ENCODE measurements around the gene LCP2.

Gene LCP2

DNA sequence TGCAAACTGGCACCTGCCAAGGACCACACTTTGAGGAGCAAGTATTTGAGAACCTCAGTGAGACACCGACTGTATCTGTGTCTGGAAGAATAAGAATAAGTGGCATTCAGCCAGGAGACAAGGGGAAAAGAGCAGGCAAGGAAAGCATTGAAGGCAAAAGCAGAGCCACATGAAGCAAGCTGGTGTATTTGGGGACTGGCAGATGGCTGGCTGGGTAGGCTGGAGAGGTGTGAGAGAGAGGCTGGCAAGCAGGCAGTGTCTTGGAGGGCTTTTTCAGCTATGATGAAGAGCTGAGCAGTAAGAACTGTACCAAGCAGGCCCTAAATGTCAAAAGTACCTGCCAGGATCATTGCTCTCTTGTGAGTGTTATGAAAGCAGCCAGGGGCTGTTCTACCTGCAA is 78.9 kb downstream of the LCP2 start:
- Histone ChIP-seq H3K27me3 (ENCODE audit: insufficient read depth, low read length, poor library complexity, severe bottlenecking) (no peaks in the 10 kb centered on the region), H3K4me3 (ENCODE audit: low read length, poor library complexity, severe bottlenecking) (no peak overlapping the region), H3K79me2 (ENCODE audit: insufficient read depth, low read length) (no peaks in the 10 kb centered on the region), H3K36me3 (ENCODE audit: insufficient read depth, low read length) (no peaks in the 10 kb centered on the region), H3K4me1 (ENCODE audit: insufficient read depth, low read length, poor library complexity, severe bottlenecking) (peaks cover 29% of the 10 kb centered on the region), H3K9me3 (ENCODE audit: insufficient read depth, low read depth, low read length) (no peaks in the 10 kb centered on the region), H3K9me2 (replicated peaks; ENCODE audit: low read depth, low read length) (no peaks in the 10 kb centered on the region), H4K20me1 (ENCODE audit: insufficient read depth, low read length, poor library complexity, severe bottlenecking) (no peaks in the 10 kb centered on the region), H3F3A (ENCODE audit: low read depth) (0 out of 2 replicates have a peak, but pooled peaks cover 6% of the 10 kb centered on the region), H3K4me2 (ENCODE audit: low read depth, low read length, poor library complexity, severe bottlenecking) (peak overlapping the region; percentile 71), H2AFZ (ENCODE audit: low read length) (no peak overlapping the region), H3K9ac (ENCODE audit: low read depth, low read length, poor library complexity, severe bottlenecking) (peak overlapping the region; percentile 58)
- no peak for TF ChIP-seq EZH2phosphoT487 (IDR thresholded peaks at IDR 0.05; ENCODE audit: borderline replicate concordance)

GRCh38 chr5:170217831-170218230 is 79.7 kb downstream of the LCP2 start:
- Histone ChIP-seq H3F3A (ENCODE audit: low read depth) (0 out of 2 replicates have a peak, but pooled peaks cover 6% of the 10 kb centered on the region), H3K9me3 (ENCODE audit: insufficient read depth, low read depth, low read length) (no peaks in the 10 kb centered on the region), H3K4me2 (ENCODE audit: low read depth, low read length, poor library complexity, severe bottlenecking) (no peak overlapping the region), H2AFZ (ENCODE audit: low read length) (no peak overlapping the region), H3K9ac (ENCODE audit: low read depth, low read length, poor library complexity, severe bottlenecking) (no peak overlapping the region), H3K4me3 (ENCODE audit: low read length, poor library complexity, severe bottlenecking) (no peak overlapping the region), H4K20me1 (ENCODE audit: insufficient read depth, low read length, poor library complexity, severe bottlenecking) (no peaks in the 10 kb centered on the region), H3K9me2 (replicated peaks; ENCODE audit: low read depth, low read length) (no peaks in the 10 kb centered on the region), H3K36me3 (ENCODE audit: insufficient read depth, low read length) (no peaks in the 10 kb centered on the region), H3K79me2 (ENCODE audit: insufficient read depth, low read length) (no peaks in the 10 kb centered on the region), H3K4me1 (ENCODE audit: insufficient read depth, low read length, poor library complexity, severe bottlenecking) (peaks cover 29% of the 10 kb centered on the region), H3K27me3 (ENCODE audit: insufficient read depth, low read length, poor library complexity, severe bottlenecking) (no peaks in the 10 kb centered on the region)
- no peak for TF ChIP-seq CTCF (conservative IDR thresholded peaks at IDR 0.05; ENCODE audit: low read length)
- no peak for TF ChIP-seq EZH2phosphoT487 (IDR thresholded peaks at IDR 0.05; ENCODE audit: borderline replicate concordance)

DNA sequence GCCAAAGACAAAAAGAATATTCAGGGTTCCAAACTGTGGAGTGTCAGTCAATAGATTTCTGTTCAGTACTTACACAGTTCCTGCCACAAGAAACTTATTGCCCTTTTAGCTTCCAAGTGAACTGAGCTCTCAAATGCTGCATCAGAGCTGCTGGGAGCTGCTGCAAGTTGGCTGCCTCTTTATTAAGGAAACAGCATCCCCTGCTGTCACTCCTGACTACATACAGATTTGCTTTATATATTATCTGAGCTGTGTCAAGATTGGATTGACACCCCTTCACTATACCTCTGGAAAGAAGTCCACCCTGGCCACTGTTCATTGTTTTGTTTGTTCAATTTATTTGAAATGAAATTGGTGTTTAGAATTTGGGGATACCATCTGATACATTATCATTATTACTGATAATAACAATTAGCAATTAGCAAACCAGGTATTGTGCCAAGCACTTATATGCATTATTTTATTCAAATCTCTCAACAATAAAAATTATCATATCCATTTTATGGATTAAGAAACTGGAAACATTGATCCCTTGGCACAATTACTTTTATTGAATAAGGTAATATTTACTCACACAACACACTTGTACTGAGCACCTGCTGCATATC is 81.2 kb downstream of the LCP2 start:
- Histone ChIP-seq H3K4me2 (ENCODE audit: low read depth, low read length, poor library complexity, severe bottlenecking) (no peak overlapping the region), H3K9me3 (ENCODE audit: insufficient read depth, low read depth, low read length) (no peaks in the 10 kb centered on the region), H3F3A (ENCODE audit: low read depth) (0 out of 2 replicates have a peak, but pooled peaks cover 6% of the 10 kb centered on the region), H3K9ac (ENCODE audit: low read depth, low read length, poor library complexity, severe bottlenecking) (no peak overlapping the region), H3K9me2 (replicated peaks; ENCODE audit: low read depth, low read length) (no peaks in the 10 kb centered on the region), H3K36me3 (ENCODE audit: insufficient read depth, low read length) (no peaks in the 10 kb centered on the region), H3K27me3 (ENCODE audit: insufficient read depth, low read length, poor library complexity, severe bottlenecking) (no peaks in the 10 kb centered on the region), H3K79me2 (ENCODE audit: insufficient read depth, low read length) (no peaks in the 10 kb centered on the region), H4K20me1 (ENCODE audit: insufficient read depth, low read length, poor library complexity, severe bottlenecking) (no peaks in the 10 kb centered on the region), H3K4me3 (ENCODE audit: low read length, poor library complexity, severe bottlenecking) (no peak overlapping the region), H3K4me1 (ENCODE audit: insufficient read depth, low read length, poor library complexity, severe bottlenecking) (peaks cover 28% of the 10 kb centered on the region), H2AFZ (ENCODE audit: low read length) (no peak overlapping the region)
- TF ChIP-seq EZH2phosphoT487 (IDR thresholded peaks at IDR 0.05; ENCODE audit: borderline replicate concordance), result no peak
- peak; percentile 70 for TF ChIP-seq CTCF (conservative IDR thresholded peaks at IDR 0.05; ENCODE audit: low read length)

Data from Loucy (cell line).